Stimulated activated CD4-positive, alpha-beta T cell treated with anti-CD3 and anti-CD28 coated beads, Interleukin-15, amount 100 ng/mL, for 1 hour (primary cell): ENCODE data around the gene SAMD13.

Experiments used
- DNase-seq, 2 donors: peaks; one replicate each; pipeline ENCODE4 v3.0.0-alpha.2; 2020; ENCODE audit warnings: low read depth in 1 of 2, low spot score in 1 of 2

SAMD13 gene, protein sequence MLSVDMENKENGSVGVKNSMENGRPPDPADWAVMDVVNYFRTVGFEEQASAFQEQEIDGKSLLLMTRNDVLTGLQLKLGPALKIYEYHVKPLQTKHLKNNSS

GRCh38 chr1:84301004-84301784 is at the start of gene SAMD13:
Gene SAMD13, plus strand, starts transcription at chr1:84301708. Its CDS starts 1,527 bp downstream, at chr1:84303235.
- DNase-seq = no peak

DNA sequence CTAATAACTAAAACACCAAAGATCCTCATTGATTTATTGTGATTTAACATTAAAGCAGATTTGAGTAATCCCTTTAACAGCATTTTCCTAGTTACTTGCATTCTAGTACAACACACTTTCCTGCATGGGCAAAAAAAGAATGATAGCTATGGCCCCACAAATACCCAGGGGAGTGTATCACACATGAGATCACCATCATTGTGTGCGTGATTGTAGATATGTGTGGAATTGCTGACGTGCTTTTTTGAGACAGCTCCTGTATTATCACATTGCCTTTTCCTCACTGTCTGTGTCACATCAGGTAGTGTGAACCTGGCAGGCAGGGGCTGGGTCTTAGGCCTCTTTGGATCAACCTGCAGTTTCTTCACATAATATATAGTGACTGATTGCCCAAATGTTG is 48.5 kb upstream of the SAMD13 start:
- no peak for DNase-seq

GRCh38 chr1:84253891-84254290 is 47.6 kb upstream of the SAMD13 start:
- DNase-seq = no peak

DNA sequence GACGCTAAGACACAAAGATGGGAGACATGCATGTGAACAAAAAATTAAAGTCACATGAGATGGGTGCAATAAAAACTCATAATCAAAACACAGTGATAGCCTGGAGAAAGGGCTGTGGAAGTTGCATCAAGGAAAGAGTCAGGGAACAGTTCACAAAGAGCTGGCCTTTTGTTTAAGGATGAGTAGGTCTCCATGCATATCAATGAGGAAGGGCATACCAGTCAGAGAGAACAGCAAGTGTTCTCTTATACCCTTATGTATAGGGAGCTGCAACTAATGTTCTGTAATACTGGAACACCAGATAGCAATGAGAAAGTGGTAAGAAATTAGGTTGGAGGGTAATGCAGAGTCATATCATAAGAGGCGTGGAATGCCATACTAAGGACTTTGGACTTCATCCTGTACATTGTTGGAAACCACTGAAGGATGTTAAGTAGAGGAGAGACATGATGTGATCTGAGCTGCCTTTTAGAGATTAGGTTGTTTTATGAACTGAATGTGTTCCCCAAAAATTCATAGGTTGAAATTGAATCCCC is 46.7 kb upstream of the SAMD13 start:
- no peak for DNase-seq

DNA sequence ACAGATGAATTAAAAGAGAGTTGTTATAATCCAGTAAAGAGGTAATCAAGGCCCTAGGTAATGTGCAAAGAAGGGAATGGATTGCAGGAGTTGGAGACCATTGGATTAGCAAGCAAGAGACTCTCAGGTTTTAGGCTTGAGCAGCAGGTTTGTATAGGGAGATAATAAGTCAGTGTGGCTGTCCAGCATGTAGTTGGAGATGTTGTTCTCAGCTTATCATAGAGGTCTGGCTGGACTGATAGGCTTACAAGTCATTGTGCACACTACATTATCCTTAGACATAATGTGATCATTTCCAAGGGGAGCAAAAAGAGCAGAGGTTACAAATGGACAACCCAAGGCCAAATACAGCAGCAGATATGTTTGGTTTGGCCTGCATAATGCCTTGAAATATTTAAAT is 45.9 kb upstream of the SAMD13 start:
- no peak for DNase-seq

DNA sequence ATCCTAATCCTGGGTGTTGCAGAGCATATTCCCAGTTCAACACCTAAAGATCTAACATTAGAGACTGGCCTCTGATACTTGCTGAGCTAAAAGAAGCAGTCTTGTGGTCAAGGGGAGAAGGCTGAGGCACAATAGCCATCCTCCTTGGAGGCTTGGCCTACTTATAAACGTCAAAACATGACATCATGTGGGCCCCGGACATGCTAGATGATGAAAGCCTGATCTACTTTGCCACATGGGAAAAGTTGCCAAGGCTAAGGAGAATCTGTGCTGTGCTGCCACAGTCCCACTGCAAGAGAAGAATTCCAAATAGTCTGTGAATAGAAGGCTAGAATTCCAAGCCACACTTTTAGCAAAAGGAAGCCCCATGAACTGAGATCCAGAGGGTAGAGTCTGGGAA is 43.9 kb upstream of the SAMD13 start:
- DNase-seq = no peak

DNA sequence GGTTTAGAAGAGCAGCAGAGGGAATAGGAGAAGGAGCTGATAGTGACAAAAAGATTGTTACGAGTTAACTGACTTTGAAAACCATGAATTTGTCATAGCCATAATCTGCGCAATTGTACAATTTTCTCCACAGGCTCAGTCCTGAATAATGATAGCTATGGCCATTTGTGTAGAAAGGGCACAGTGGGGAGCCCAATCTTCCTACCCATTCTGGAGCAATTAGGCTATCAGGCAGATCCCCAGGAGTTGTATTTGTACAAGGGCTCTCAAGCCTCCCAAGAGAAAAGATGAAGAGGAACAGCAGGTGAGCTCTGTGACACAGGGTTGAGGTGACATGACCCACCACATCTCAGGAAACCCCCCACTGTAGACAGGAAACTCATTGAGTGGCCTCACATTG is 42.1 kb upstream of the SAMD13 start:
- no peak for DNase-seq

DNA sequence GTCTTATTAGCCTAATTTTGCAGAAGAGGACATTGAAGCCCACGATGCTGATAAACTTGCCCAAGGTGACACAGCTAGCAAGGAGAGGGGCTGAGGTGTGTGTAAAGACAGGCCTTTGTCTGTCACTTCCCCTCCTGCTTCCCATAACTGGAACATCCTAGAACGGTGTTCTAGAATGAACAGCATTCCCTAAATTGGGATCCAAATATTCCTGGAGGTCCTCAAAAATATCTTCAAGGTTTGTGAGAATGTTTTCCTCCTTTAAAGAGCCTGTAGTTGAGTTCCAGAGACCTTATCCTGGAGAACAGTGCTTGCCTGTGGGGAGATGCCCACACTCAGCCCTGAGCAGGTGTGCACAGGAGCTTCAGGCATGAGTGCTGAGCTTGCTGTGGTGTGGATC is 41.5 kb upstream of the SAMD13 start:
- no peak for DNase-seq

GRCh38 chr1:84260852-84261518 is 40.5 kb upstream of the SAMD13 start:
- DNase-seq = no peak

DNA sequence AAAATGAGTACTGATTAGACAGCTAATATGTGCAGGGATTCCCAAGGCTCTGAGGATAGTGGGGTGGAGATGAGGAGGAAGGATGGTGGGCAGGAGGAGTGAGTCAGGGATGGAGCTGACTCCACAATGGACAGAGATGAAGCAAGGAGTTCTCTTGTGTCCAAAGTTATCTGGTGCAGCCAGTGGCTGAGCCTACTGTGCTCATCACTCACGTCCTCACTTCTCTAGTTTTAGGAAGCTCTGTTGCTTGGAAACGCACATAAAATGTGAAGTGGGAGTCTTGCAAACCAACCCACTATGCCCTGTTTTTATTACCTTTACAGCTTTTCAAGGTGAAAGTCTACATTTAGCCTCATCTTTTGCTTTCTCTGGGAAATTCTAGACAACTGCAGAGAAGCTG is 36.5 kb upstream of the SAMD13 start:
- DNase-seq = no peak

DNA sequence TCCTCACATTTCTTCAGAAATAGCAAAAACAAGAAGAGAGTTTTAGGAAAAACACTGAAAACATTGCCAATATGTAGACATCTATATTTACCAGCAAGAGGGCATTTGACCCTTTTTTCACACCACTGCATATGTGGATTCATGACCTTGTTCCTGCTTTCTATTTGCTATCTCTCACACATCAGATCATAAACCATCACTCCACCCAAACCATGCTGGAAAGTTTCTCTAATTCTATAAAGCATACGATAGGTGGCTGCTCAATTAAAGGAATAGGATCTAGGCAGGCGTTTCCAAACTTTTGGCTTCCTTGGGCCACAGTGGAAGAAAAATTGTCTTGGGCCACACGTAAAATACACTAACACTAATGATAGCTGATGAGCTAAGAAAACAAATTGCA is 35.6 kb upstream of the SAMD13 start:
- DNase-seq = no peak

- DNase-seq = no peak
Measured at GRCh38 chr1:84266748-84267147, 34.8 kb upstream of the SAMD13 start.

DNA sequence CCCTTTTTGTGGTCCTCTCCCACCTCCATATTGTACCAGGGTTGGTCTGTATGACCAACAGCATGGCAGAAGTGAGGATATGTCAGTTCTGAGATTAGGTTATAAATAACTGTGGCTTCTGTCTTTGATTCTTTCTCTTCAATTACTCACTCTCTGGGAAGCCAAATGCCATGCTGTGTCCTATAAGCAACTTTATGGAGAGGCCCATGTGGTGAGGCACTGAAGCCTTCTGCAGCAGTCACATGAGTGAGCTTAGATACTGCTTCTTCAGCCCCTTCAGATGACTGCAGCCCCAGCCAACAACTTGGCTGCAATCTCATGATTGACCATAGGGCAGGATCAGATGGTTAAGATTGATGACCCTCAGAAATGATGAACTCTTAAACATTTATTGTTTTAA is 34.0 kb upstream of the SAMD13 start:
- no peak for DNase-seq

GRCh38 chr1:84268346-84268745 is 33.2 kb upstream of the SAMD13 start:
- DNase-seq = no peak

DNA sequence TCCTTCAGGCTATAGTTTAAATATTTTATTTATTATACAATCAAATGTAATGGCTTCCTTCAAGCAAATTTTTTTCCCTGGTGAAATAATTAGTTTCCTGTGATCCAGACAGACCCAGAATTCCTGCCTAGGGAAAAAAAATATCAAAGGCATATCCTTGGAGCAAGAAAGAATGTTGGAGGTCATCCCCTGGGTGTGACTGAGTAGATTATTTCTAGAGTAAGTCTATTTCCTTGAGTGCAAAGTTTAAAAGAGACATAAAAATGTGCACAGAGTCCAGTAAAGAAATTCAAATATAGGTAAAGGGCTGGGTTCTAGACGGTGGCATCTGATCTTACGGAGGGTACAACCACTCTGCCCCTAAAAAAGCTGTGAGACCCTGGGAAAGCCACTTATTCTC is 32.2 kb upstream of the SAMD13 start:
- no peak for DNase-seq

DNA sequence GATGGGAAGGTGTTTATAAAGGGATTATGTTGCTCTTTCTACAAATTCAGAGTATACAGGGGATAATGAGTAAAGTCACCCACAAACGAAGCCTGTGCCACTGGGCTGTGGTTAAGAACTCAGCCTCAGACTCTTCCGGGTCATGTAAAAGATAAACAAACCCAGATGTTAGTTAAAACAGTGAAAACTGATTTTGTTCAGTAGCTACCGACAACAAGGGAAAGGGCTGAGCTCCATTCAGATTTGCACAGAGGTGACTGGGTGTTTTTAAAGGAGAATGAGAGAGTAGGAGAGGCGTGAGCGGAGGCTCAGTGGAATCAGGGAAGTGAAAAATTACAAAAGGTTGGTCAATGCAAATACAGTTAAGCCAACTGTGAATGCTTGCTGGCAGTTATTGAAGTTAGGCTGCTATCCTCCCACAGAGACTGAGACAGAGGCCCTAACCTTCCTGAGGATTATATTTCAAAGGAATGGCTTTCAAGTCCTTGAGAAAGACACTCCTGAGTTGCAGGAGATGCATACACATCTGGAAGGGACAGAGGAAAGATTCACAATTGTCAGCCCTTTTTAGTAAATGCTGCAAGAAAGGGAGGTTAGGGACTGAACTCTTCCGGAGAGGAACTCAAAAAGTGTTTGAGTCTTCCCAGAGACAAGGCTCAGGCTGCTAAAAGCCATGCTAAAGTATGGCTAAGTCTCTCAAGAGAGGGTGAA is 29.9 kb upstream of the SAMD13 start:
- DNase-seq = no peak

DNA sequence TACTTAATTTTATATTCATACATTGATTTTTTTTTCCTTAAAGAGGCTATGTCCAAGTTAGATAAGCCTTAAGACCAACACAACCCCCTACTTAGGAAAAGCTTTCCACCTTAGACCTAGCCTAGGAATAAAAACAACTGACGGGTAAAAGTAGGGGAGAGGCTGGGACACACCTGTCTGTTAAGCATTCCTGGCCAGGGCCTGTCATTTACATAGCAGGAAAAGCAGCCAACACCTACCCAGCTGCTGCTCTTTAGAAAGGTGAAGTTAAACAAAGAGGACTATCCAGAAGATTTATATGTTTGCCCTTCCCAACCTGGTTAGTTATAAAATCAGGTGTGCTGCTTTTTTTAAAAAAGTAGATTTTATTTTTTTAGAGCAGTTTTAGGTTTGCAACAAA is 29.1 kb upstream of the SAMD13 start:
- DNase-seq = no peak

- no peak for DNase-seq
Measured at GRCh38 chr1:84277343-84278059, 24.0 kb upstream of the SAMD13 start.

DNA sequence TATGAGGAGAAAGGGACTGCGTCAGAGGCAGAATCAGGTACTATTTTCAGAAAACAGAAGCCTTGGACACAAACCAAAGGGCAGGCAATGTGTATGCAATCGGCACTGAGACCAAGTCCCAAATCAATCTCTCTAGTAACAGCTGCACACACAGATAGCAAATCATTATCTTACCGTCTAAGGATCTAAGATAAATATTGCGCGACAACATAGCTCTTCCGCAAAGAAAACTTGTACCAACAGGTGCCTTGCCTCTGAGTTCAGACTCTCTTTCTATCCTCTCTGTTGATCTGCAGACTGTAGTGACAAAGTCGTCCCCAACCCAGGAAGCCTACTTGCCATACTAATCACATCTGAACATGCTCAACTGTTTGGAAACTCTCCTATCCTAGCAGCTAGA is 22.6 kb upstream of the SAMD13 start:
- DNase-seq = no peak

DNA sequence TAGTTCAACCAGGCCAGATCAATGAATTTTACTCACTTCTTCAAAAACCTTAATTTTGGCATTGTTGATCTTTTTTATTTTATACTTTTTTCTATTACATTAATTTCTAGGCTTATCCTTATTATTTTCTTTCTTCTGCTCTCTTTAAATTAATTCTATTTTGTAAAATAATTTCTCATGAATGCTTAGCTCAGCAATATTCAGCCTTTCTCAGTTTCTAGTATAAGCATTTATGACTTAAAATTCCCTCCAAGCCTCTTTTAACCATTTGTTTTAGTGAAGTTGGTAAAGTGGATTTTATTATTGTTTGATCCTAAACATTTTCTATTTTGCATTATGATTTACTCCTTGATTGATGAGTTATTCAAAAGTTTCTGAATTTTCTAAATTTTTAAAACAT is 20.6 kb upstream of the SAMD13 start:
- DNase-seq = no peak

- no peak for DNase-seq
Measured at GRCh38 chr1:84282780-84283333, 18.7 kb upstream of the SAMD13 start.
